DMS53 treated with DMSO at 0.1 percent for 48 hours (cell line): ENCODE results near the gene PIEZO2.

Experiments
- DNase-seq: peaks from one replicate; lab custom pipeline; 2025; ENCODE audit not compliant: unreplicated experiment; lab: John Stamatoyannopoulos, UW

The PIEZO2 gene

DNA sequence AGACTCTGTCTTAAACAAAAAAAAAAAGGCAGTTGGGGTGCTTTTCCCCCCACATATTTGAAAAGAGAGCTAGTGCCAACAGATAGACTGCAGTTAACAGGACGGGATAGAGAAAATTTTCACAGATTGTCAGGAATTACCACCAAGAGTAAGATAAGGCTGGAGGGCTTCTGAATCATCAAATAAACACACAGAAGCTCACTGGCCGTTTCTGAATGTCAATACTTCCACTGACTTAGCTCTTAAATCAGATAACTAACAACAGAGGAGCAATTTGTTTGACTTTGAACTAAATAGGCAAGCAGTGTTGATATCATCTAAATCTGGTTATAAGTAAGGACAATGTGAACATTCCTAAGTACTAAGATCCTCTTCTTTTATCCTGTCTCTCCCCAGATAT, 34.7 kb downstream of the PIEZO2 start:
- DNase-seq = no peak

DNA sequence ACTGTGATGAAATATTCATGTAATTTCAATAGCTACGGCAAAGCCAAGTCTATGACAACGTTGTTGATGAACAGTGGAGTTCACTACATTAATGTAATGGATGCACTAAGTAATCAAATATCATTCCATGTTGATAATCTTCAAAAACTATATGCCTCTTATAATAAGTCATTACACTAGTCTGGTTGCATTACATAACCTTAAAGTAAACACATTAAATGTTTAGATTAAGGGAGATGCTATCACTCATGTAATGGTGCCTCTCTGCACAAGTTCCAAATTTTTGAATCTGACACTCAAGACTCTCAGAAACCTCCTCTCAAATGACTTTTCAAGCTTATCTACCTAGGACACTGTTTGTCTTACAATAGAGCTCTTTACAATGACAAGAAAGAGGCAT, 35.4 kb downstream of the PIEZO2 start:
- DNase-seq = no peak

DNA sequence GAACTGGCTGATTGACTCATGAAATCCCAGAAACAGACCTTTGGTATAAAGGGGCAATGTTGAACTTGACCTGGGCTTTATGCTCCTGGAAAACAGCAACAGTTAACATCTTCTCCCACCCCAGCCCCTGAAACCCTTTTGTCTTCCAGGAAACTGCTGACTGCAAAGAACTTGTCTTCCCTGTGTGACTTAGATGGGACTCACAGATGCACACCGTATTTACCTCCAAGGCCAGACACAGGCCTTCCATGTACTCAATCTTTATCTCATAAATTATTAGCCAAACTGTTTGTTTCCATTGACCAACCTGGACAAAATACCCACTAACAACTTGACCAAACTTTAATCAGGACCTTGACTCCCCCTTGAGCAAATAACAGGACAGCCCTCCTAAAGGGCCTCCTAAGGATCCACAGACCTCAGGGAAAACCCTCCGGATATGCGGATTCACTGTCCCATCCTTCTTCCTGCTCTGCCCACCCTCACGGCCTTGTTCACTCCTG, 36.3 kb downstream of the PIEZO2 start:
- DNase-seq = no peak

DNA sequence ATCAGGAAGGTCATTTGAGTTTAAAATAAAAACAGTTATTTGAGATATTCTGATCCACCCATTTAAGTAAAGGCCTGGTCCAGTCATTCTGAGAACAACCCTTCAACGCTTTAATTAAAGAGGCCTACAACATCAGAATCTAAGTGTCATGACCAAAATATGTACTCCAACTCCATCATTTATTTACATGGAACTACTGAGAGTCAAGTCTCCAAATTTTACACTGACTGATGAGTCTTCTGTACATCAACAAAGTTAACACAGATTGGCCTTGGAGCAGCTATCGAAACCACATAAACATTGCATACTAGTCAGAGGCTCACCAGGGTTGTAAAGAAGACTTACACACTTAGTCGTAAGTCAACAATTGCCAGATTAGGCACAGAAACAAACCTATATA, 37.1 kb downstream of the PIEZO2 start:
- no peak for DNase-seq

DNA sequence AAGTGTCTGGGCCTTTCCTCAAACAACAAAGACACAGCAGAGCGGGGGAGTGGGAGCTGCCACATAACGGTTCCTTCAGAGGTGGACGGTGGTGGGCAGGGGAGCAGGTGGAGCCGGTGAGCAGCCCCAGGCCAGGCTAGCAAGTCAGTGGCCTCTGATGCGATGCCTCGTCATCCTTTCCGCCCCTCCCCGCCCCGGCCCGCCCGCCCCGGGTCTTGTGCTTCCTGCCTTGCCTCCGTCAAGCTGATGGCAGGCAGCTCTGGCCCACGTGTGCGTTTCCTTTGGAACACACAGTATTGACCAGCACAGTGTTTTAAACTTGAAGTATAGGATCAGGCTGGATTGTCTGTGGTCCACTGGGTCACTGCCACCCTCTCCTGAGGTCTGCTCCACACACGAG, 38.9 kb downstream of the PIEZO2 start:
- DNase-seq = no peak

DNA sequence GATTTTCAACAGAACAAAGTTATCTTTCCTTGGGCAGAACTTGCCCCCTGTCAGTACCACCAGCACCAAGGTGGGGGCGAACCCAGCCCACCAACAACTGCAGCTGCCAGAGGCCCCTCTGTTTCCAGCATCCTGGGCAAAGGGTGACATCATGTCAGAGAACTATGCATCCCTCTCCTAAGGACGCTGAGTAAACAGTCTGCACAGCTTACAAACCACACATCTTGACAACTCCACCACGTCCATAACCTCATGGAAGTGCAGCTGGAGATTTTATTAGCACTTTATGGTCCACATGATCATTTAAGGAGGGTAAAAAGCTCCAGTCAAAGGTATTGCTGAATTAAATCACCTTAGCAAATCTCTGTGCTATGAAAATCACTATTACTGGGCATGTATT, 40.4 kb downstream of the PIEZO2 start:
- DNase-seq = no peak

DNA sequence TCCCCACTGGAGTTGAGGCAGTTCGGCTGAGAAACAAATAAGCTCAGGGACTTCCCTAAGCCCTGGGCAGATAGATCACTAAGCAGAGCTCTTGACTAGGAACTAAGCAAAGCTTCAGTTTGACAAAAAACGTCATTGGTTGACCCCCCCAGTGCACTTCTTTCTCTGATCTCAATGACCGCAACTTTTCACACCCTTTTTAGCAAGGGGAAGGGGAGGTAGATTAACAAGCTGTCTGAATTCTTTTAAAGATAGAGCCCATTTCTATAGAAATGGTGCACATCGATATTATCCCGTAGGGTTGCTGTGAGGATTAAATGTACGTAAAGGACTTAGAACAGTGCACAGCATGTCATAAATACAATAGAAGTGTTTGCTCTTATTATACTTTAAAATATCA, 42.5 kb downstream of the PIEZO2 start:
- DNase-seq = no peak

DNA sequence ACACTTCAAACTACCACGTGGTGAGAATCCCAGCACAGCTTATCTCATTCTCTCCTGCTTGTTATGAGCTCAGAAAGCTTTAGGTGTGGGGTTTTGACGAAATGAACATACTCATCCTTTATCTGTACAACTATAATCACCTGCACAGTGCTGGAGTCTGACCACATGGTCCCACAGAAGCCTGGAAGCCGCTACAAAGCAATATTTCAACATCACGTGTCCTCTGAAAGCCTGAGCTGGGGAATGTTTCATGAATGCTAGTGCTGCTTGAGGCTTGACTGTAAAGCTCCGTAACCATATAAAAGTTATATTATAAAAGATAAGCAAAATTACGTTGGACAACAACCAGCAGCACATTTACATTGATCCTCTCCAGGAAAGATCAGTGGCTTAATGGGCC, 43.9 kb downstream of the PIEZO2 start:
- no peak for DNase-seq

DNA sequence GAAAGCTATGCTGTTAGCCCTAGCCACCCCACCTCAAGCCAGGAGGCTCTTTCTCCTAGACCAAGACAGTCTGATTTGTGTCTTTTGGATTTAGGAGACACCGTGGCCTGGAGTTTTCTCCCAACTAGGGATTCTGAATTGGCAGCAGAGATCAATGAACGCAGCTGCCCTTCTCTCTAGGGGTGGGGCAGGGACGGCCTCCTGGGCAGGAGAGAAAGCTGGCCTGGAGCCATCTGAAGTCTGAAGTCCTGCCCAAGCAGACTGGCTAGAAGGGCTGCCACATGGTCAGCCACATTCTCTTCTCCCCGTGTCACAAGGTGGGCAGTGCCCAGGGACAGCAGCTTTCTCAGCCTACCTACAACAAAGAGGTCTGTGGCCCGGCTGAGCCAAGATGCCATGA, 45.1 kb downstream of the PIEZO2 start:
- DNase-seq = no peak

DNA sequence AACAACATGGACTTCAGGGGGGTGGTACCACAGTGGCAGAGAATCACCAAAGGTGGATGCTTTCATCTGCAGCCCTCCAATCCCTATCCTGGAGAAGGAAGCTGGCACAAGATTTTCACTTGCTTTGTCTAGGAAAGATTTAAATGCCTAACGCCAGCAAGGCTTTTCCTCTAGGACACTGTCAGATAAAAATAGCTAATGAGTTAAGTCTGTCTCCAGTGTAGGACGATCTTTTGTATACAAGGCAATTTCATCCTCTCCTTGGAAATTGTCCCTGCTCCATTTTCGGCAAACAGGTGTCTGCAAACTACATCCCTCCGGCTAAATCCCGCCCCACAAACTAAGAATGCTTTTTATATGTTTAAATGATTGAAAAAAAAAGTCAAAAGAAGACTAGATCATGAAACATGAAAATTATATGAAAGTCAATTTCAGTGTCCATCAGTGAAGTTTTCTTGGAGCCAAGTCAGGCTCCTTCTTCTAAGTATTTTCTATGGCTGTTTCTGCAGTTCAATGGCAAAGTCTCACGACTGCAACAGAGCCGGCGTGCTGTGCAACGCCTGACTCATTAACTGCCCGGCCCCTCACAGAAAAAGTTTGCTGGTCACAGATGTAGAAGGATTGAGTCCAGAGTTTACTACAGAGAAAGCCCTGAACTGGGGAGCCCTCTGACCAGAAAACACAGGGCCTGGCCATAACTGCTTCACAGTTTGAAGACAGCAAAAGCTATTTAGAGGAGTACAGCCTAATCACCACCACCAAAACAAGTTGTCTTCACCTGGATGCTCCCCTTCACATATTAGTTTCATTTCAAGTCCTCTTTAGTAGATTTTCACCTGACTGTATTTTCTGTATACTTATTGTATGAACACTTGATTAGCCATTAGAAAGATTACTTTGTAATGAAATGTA, 52.3 kb downstream of the PIEZO2 start:
- DNase-seq = no peak

DNA sequence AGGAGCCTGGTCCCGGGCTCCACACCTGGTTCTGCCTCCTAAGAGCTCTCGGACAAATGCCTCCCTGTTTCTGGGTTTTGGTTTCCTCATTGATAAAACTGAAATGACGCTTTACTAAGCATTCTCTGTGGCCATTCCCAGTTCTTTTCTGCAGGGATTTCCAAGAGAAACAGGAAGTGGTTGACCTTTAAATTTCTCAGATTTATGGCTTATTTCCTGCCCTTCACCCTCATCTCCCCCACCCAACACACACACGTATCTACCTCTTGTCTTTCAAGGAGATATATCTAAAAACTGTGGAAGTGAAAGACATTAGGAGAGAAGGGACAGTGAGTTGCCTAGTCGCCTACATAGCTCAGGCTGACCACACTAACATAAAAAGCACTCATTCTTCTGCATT, 53.0 kb downstream of the PIEZO2 start:
- DNase-seq = no peak

DNA sequence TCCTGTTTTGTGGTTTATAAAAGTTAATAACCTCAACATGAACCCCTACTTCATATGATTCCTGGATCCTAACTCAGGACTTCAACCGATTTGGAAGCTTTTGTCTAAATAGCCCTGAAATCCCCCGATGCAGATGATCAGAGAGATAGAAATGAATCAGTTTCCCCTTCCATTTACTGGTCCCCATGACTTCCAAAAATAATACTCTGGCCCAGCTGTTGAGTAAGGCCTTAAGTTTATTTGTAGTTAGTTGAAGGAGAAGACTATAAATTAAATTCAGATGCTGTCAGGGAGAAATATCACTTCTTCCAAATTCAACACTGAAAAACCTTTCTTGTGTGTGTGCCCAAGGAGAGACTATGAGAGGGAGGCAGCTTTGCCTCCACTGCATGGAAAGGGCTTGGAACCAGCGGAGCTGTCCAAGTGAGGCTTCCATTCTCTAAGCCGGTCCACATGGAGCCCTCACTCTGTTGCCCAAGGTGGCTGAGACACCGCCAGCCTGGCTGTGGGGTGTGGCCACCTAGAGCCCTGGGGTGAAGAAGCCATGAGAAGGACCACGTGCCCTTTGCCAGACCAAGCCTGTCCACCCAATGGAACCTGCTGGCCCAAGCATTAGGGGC, 53.6 kb downstream of the PIEZO2 start:
- DNase-seq = no peak

DNA sequence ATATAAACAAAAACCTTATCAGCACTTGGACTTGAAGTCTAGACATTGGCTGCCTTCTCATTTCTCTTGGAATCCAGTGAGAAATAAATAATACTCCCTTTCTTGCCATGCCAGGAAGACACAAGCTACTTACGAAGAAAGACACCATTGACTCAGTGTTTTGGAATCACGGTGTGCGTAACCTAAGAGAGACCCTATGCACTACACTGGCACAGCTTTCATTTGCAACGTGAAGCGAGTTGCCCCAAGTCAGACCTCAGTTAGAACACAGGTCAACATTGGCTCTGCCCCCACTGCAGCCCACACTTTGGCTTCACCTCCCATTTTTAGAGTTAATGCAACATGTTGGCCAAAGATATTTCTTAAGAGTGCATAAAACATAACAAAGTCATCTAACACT, 54.2 kb downstream of the PIEZO2 start:
- no peak for DNase-seq

DNA sequence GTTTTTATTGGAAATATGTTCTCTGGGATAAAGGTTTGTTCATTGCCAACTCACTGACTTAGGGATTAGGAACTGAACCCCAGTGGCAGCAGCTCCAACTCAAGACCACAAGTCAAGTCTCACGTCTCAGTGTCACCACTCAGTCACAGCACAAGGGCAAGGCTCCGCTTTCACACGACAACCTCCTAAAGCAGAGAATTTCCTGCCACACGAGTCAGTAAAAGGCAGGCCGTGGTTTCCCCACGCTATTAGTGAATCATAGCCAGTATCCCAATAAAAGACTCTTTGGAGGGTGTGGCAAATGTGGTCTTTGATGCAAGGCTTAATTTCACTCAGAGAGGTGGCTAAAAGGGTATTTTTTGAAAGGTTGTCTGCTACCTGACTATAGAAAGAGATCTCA, 57.6 kb downstream of the PIEZO2 start:
- DNase-seq = no peak

DNA sequence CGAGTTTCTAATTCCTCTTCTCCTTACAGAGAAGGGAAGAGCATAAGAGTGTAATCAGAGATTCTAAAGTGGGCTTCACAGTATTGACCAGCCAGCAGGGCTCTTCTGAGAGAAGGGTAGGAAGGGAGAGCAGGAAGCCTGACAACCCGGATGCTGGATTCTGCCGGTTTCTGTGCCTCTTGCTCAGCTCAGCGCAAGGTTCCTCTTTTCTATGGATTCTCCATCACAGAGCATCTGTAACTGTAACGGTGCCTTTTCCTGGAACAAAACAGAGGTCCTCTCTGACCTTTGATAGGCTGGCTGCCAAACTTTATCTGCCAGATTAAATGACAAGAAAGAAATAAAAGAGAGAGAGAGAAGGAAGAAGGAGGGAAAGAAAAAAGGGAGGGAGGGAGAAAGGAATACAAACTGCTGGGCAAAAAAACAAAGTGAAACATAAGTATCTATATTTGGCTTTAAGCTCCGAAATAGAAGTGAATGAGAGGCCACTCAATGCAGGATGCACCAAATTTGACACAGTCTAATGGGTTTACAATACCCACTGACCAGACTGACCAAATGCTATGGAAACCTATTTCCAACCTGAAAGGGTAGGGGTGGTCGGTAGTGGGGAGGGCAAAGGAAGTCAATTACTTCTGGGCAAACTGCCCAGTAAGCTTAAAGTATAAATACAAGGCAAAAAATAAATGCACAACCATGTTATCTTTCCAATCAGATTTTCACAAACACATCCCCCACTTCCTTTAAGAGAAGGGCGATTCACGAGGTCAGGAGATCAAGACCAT, 59.2 kb downstream of the PIEZO2 start:
- DNase-seq = no peak

DNA sequence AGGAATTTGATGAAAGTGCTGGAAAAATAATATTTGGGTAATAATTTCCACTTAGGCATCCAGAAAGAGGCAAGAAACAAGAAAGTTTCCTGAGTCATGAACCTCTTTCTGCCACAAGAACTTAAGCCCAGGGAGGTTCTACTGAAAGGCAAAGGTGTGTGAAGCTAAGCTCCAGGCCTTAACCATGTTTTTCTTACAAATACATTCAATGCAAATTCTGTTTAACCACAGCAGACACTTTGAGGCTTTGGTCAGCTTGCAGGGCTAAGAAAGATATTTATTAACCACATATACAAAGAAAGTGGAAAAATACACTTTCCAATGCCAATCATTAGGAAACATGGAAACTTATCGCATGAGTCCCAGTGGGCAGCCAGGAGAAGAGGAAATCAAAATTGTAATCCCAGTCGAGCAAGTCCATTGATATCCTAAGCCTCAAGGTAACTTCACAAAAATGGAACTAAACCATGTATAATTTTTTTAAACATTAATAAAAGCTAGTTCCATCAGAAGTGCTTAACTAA, 68.3 kb downstream of the PIEZO2 start:
- DNase-seq = no peak

DNA sequence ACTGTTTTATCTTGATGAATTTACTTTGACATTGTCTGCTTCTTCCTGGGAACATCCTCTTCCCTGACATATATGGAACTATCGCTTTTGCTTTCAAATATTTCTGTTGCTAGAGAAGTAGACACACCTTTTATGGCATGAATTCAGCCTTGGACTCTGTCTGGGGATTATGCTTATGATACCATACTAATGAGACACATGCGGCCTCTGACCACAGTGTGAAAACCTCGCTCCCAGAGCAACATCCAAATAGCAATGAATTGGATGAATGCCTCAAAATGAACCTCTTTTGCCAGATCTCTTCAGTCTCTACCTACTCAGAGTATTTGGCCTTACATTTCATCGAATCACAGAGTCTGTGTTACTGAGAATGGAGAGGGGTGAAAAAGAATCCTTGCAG, 70.9 kb downstream of the PIEZO2 start:
- no peak for DNase-seq

DNA sequence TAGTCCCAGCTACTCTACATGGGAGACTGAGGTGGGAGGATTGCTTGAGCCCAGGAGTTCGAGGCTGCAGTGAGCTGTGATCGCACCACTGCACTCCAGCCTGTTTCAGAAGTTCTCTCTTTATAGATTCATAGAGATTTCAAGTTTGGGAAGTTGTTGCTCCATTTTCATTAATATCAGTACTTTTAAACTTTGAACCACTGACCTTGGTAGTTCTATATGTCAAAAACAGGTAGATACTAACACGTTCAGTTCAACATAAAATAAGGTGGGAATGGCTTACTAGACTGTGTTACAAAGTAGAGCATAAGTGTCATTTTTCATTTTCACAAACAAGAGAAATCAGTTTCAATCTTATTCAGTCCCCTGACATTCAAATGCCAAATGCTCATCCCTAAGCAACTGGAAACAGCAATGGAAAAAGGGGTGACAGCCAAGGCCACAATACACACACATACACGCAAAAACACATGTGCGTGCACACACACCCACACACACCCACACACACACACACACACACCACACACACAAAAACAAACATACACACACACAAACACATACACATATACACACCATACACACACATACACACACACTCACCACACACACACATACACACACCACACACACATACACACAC, 71.7 kb downstream of the PIEZO2 start:
- DNase-seq = no peak

DNA sequence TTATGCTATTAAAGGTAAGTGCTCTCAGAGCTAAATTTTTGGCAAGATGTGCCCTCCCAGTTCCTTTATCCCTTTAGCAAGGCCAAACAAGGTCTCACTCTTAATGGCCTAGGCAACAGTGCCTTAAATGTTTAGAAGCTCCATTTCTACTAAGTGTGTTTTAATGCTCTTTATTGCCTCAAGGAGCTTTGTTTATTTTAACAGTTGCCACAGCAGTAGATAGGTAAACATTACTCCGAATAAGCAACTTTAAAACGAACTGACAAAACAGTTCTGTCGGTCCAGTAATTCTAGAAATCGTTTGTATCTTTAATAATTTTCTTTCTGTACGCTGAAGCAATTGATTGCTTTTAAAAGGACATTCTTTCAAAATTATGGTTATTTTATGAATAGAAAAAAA, 74.5 kb downstream of the PIEZO2 start:
- no peak for DNase-seq

DNA sequence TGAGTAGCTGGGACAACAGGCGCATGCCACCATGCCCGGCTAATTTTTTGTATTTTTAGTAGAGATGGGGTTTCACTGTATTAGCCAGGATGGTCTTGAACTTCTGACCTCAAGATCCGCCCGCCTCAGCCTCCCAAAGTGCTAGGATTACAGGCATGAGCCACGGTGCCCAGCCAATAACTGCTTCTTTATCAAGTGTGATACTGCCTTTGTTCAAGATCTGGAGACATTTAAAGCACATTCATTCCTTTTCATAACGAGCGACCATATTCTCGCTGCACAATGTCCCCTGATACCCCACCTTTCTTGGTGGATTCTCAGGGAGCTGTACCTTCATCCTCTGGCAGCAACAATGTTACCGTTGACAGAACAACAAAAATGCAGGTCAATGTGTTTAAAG, 75.4 kb downstream of the PIEZO2 start:
- no peak for DNase-seq

DNA sequence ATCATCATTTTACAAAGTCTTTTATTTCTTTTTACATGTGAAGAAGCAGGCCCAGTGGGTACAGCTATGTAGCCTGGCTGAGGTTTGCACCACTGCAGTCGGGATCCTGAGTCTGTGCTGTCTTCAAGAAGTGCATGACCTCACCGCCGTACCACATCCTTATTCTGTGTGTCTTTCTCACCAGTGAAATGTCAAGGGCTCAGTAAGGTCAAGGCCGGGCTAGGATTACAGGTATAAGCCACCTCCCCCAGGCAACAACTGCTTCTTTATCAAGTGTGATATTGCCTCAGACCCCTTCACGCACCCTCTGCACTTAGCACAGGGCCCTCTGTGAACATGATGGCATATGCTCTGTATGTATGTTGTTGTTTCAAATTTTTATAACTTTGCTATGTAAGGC, 76.7 kb downstream of the PIEZO2 start:
- DNase-seq = no peak
